ENCODE results near the gene RBMS3.

RBMS3 gene

DNA sequence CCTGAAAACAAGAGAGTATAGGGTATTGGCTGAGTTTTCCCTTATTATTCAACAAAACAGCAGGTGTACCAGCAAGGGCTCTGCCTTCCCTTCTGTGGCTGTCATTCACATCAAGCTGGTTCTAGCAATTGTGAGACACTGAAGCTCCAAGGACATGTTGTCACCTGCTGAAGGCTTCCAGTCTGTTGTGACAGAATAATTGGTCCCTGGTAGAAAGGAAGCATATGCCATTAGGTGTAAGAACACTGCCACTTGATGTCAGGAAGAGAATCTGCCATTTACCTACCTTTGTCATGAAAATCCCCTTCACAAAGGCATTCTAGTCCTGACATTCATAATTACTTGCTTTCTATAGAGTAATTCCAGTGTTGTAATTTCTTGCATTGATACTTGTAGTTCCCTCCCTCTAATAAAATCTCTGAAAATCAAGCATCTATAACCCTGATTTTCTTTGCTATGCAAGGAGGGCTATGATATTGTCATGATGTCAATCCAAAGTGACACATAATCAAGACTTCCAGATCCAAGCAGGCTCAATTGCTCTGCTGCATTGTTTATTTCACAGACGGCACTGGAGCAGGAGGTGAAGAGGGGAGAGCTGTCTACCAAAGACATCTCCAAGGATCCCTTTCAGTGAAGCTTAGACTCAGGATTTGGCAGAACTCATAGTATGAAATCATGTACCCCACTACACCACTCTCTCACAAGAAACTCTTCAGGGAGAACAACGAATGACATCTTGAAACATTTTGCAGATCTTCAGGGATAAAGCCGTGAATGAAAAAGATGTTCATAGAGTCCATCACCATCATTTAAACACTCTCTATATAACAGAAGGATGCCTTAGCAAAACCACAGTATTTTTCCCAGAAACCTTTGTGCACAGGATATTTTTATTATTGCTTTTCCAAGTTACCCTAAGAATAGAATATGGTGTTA, 425.3 kb downstream of the RBMS3 start:
- DNase-seq (ENCODE audit: extremely low spot score), result no peak
- ChIA-PET POLR2A (no interaction called here), CTCF (no interaction called here)
- no peak for TF ChIP-seq CTCF (IDR thresholded peaks at IDR 0.05; ENCODE audit: control extremely low read depth, extremely low read depth, low read depth, missing control alignments)

DNA sequence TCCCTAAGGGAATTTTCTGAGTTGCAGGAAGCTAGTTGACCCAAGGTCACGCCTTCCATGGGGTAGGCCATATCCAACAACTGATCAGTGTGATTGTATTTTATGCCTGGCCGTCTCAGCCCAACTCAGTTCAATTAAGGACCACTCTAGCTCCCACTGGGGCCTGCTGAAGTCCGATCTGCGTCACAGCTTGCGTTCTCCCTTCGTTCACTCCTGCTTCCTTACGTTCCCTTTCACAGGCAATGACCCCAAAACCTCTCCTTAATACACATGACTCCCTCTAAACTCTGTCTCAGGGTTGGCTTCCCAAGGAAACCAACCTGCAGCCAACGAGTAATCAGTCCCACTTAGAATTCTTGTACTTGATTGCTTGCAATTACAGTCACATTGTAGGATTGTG, 428.0 kb downstream of the RBMS3 start:
- CTCF ChIA-PET, result interaction anchor here (0.8 to 1.0 kb wide), 3 partner anchors 9 to 15 kb away, joined by 3 to 4 read pairs (median 3); no protein-coding TSS in a partner anchor

DNA sequence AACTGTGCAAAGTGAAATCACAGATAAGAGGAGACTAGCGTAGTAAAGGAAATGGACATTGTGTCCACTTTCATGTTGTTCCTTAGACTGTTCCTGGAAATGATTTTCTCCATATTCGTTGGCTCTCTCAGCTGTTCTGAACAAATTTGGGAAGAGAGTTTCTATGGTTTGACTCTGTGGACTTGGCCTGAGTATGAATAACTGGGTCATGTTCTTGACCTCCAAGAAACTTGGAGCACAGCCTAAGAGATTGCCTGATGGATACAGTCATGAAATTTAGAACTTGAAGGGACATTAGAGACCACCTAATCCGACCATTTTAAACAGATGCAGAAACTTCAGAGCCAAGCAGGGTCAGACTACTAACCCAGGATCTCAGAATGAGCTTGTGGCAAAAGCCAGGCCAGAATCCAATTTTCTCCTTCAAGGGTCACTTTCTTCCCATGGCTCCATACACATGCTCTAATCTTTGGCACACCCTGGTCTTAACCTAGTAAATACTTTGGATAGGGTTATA, 430.4 kb downstream of the RBMS3 start:
- POLR2A ChIA-PET, result no interaction called here
- no peak for DNase-seq (ENCODE audit: extremely low spot score)
- TF ChIP-seq CTCF (IDR thresholded peaks at IDR 0.05; ENCODE audit: control extremely low read depth, extremely low read depth, low read depth, missing control alignments), result no peak
- CTCF ChIA-PET, result interaction anchor here (1.2 to 1.5 kb wide), 2 partner anchors 10 to 13 kb away, joined by 3 to 4 read pairs; no protein-coding TSS in a partner anchor

More for the DNA sequence above, 428.0 kb downstream of the RBMS3 start:
- POLR2A ChIA-PET, result no interaction called here
- no peak for TF ChIP-seq CTCF (IDR thresholded peaks at IDR 0.05; ENCODE audit: control extremely low read depth, extremely low read depth, low read depth, missing control alignments)
- DNase-seq (ENCODE audit: extremely low spot score), result no peak

DNA sequence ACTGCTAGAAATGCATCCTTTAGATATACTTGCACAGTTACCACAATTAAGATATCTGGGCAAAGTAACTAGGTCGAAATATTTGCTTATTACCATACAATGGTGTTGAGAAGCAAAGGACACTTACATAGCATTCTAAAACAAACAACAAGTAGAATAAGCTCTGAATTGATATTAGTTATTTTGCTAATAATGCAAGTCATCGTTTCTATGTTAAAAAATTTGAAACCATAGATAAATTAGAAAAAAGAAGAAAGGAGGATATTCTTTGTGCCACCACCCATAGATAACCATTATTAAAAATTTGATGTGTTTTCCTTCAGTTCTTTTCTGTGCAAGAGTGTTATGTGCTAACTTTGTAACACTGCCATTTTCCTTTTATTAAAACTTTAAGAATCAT, 435.3 kb downstream of the RBMS3 start:
- no peak for TF ChIP-seq CTCF (IDR thresholded peaks at IDR 0.05; ENCODE audit: control extremely low read depth, extremely low read depth, low read depth, missing control alignments)
- DNase-seq (ENCODE audit: extremely low spot score), result no peak
- POLR2A ChIA-PET, result no interaction called here
- CTCF ChIA-PET, result interaction anchor here (1.1 kb wide), 1 partner anchor 132 kb away, joined by 3 read pairs; no protein-coding TSS in a partner anchor

DNA sequence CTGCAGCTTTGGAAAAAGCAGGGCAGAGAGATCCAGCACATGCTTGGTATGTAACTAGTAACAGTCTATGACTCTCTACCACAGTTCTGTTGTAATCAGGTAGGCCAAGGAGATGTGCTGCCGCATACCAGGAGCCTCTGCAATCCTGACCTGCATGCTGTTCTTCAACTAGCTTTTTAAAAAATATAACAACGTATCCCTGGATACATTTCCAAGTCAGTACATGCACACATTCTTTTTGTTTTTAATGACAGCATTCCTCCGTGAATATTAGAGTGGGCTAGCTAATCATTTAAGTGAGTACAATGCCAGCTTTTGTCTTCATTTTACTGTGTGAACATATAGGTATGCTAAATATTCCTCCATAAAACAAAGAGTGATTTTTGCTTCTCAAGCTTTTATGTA, 437.8 kb downstream of the RBMS3 start:
- TF ChIP-seq CTCF (IDR thresholded peaks at IDR 0.05; ENCODE audit: control extremely low read depth, extremely low read depth, low read depth, missing control alignments), result no peak
- POLR2A ChIA-PET, result no interaction called here
- CTCF ChIA-PET, result interaction anchor here (1.2 kb wide), 2 partner anchors 18 to 23 kb away, joined by 3 read pairs; no protein-coding TSS in a partner anchor
- no peak for DNase-seq (ENCODE audit: extremely low spot score)

DNA sequence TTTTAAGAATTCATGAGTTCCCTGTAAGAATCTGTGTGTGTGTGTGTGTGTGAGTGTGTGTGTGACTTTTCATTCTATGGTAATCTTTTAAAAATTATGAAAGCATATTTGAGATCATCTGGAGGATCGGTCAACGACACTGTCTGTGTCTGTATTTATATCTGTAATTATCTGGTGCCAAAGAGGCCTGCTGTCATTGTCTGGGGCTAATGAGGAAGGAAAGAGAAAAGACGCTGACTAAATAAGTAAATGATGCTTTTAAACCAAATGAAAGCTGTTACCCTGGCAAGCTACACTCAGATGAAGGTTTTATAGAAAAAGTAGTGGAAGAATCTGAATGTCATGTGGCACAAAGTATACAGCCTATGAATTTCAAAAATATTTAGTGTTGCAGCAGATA, 439.8 kb downstream of the RBMS3 start:
- POLR2A ChIA-PET, result no interaction called here
- DNase-seq (ENCODE audit: extremely low spot score), result no peak
- no peak for TF ChIP-seq CTCF (IDR thresholded peaks at IDR 0.05; ENCODE audit: control extremely low read depth, extremely low read depth, low read depth, missing control alignments)
- CTCF ChIA-PET, result interaction anchor here (1.0 kb wide), 1 partner anchor 9 kb away, joined by 4 read pairs; no protein-coding TSS in a partner anchor

Measured in GM10248 (cell line).